Astrocyte of the cerebellum (primary cell): ENCODE results near the gene AIF1L.

Experiments used
- DNase-seq: peaks from one replicate; pipeline ENCODE4 v3.0.0-alpha.2; 2011; ENCODE audit warnings: low read depth
- H3K4me3 ChIP-seq: 2 replicates; pipeline ENCODE4 v1.5.1; 2011; ENCODE audit warnings: mild to moderate bottlenecking, low read depth, low read length, moderate library complexity
- CTCF ChIP-seq: IDR thresholded peaks from 2 replicates; pipeline ENCODE4 v1.5.1; 2012; ENCODE audit warnings: low read length, low read depth, moderate library complexity, mild to moderate bottlenecking; ENCODE audit errors: missing control alignments
- in situ Hi-C: cut with HindIII; loops from 2 replicates; pipeline ENCODE4 v1.10.0; 2017; ENCODE audit warnings: low sequenced_read_pairs

The AIF1L gene

DNA sequence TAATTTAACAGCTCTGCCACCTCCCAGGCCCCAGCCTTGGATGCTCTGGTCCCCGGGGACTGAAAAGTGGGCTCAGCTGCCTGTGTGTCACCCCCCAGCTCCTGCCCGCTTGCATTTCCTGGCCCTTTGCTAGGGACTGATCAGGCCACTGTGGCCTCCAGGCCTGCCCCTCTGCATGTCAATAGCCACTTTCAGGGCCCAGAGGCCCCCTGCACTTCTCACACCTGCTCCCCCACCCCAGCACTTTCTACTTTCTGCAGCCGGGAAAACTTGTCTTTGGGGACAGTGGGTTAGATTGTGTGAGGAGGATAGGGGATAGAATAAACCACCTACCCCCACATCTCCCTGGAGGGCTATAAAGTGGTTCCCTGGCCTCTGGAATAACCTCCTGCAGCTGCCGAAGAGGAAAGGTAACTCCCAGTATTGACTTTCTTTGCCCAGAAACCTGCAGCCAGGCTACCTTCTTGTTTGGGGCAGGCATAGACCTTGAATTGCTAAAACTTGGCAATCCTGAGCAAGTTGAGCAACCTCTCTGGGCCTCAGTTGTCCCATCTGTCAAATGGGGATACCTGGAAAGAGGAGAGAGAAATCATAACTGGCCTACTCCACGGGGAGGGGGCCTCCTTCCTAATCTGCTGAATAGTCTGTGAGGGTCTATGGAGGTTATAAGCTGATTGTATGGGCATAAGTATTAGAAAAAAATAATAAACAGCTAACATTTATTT lies 7.8 kb downstream of the AIF1L start:
- no peak overlapping the region for H3K4me3 ChIP-seq
- in situ Hi-C loops = no loop called here
- TF ChIP-seq CTCF = no peak
- DNase-seq = no peak

GRCh38 chr9:131105952-131106351 lies 9.6 kb downstream of the AIF1L start:
- no peak overlapping the region for H3K4me3 ChIP-seq
- in situ Hi-C loops = no loop called here
- TF ChIP-seq CTCF = no peak
- DNase-seq = no peak

- in situ Hi-C loops = no loop called here
- H3K4me3 ChIP-seq = no peak overlapping the region
- no peak for DNase-seq
- no peak for TF ChIP-seq CTCF
Measured at GRCh38 chr9:131107760-131108159, 11.4 kb downstream of the AIF1L start.

GRCh38 chr9:131111186-131111853 lies 15.0 kb downstream of the AIF1L start:
- in situ Hi-C loops = no loop called here
- no peak overlapping the region for H3K4me3 ChIP-seq
- no peak for DNase-seq
- no peak for TF ChIP-seq CTCF

GRCh38 chr9:131111854-131112311 lies 15.6 kb downstream of the AIF1L start:
- H3K4me3 ChIP-seq = no peak overlapping the region
- no peak for DNase-seq
- no peak for TF ChIP-seq CTCF
- in situ Hi-C loops = no loop called here

- TF ChIP-seq CTCF = no peak
- in situ Hi-C loops = no loop called here
- no peak for DNase-seq
Measured at GRCh38 chr9:131112374-131113154, 16.2 kb downstream of the AIF1L start.

More at GRCh38 chr9:131112374-131113154, 16.2 kb downstream of the AIF1L start:
- no peak overlapping the region for H3K4me3 ChIP-seq
